ENCODE measurements around the gene ARHGAP32. TPM values are rescaled to one million over a fixed set of nuclear protein-coding genes. Genes with fewer than 3 reads are reported as not detected.

ARHGAP32 gene
- total and polyA plus RNA-seq, 9 donors, result 8.3 to 15.1 (median 10.4) TPM

- Histone ChIP-seq H3K4me1 (ENCODE audit: control insufficient read depth, insufficient read depth, low read length) (peaks cover 61% of the 10 kb centered on the region), H3K4me3 (ENCODE audit: low read length) (no peak overlapping the region), H3K27ac (ENCODE audit: low read length) (no peak overlapping the region), H3K9me3 (replicated peaks; ENCODE audit: control insufficient read depth, low read depth, low read length) (no peaks in the 10 kb centered on the region), H3K36me3 (ENCODE audit: control insufficient read depth, insufficient read depth, low read length) (no peaks in the 10 kb centered on the region), H3K27me3 (ENCODE audit: control insufficient read depth, insufficient read depth, low read length) (peaks cover 4% of the 10 kb centered on the region)
- no peak for DNase-seq
- 48% methylated on average over 5 of the region's 5 CpGs for WGBS (ENCODE audit: insufficient coverage)
Measured at GRCh38 chr11:128928400-128928799, 263.7 kb downstream of the ARHGAP32 start.

- no peaks in the 10 kb centered on the region for H3K36me3 ChIP-seq (ENCODE audit: control insufficient read depth, insufficient read depth, low read length)
- H3K4me3 ChIP-seq (ENCODE audit: low read length), result no peak overlapping the region
- H3K27ac ChIP-seq (ENCODE audit: low read length), result no peak overlapping the region
- H3K4me1 ChIP-seq (ENCODE audit: control insufficient read depth, insufficient read depth, low read length), result peaks cover 57% of the 10 kb centered on the region
- H3K9me3 ChIP-seq (replicated peaks; ENCODE audit: control insufficient read depth, low read depth, low read length), result no peaks in the 10 kb centered on the region
- H3K27me3 ChIP-seq (ENCODE audit: control insufficient read depth, insufficient read depth, low read length), result peaks cover 4% of the 10 kb centered on the region
- DNase-seq, result no peak
- 74% methylated on average over 10 of the region's 12 CpGs for WGBS (ENCODE audit: insufficient coverage)
Measured at GRCh38 chr11:128927683-128928336, 264.3 kb downstream of the ARHGAP32 start.

GRCh38 chr11:128927108-128927461 is 265.0 kb downstream of the ARHGAP32 start:
- Histone ChIP-seq H3K27me3 (ENCODE audit: control insufficient read depth, insufficient read depth, low read length) (peaks cover 4% of the 10 kb centered on the region), H3K9me3 (replicated peaks; ENCODE audit: control insufficient read depth, low read depth, low read length) (no peaks in the 10 kb centered on the region), H3K36me3 (ENCODE audit: control insufficient read depth, insufficient read depth, low read length) (no peaks in the 10 kb centered on the region), H3K27ac (ENCODE audit: low read length) (no peak overlapping the region), H3K4me3 (ENCODE audit: low read length) (no peak overlapping the region), H3K4me1 (ENCODE audit: control insufficient read depth, insufficient read depth, low read length) (peaks cover 49% of the 10 kb centered on the region)
- no peak for DNase-seq
- 62% methylated on average over 8 of the region's 11 CpGs for WGBS (ENCODE audit: insufficient coverage)

- Histone ChIP-seq H3K27me3 (ENCODE audit: control insufficient read depth, insufficient read depth, low read length) (peaks cover 4% of the 10 kb centered on the region), H3K9me3 (replicated peaks; ENCODE audit: control insufficient read depth, low read depth, low read length) (no peaks in the 10 kb centered on the region), H3K36me3 (ENCODE audit: control insufficient read depth, insufficient read depth, low read length) (no peaks in the 10 kb centered on the region), H3K4me1 (ENCODE audit: control insufficient read depth, insufficient read depth, low read length) (peaks cover 49% of the 10 kb centered on the region), H3K27ac (ENCODE audit: low read length) (no peak overlapping the region), H3K4me3 (ENCODE audit: low read length) (no peak overlapping the region)
- WGBS (ENCODE audit: insufficient coverage), result 78% methylated on average over 14 of the region's 17 CpGs
- no peak for DNase-seq
Measured at GRCh38 chr11:128926437-128927107, 265.6 kb downstream of the ARHGAP32 start.

- Histone ChIP-seq H3K36me3 (ENCODE audit: control insufficient read depth, insufficient read depth, low read length) (no peaks in the 10 kb centered on the region), H3K27ac (ENCODE audit: low read length) (no peak overlapping the region), H3K4me3 (ENCODE audit: low read length) (no peak overlapping the region), H3K27me3 (ENCODE audit: control insufficient read depth, insufficient read depth, low read length) (peaks cover 4% of the 10 kb centered on the region), H3K4me1 (ENCODE audit: control insufficient read depth, insufficient read depth, low read length) (peaks cover 43% of the 10 kb centered on the region), H3K9me3 (replicated peaks; ENCODE audit: control insufficient read depth, low read depth, low read length) (no peaks in the 10 kb centered on the region)
- DNase-seq, result no peak
- WGBS (ENCODE audit: insufficient coverage), result 67% methylated on average over 1 of the region's 3 CpGs
Measured at GRCh38 chr11:128926000-128926399, 266.1 kb downstream of the ARHGAP32 start.

GRCh38 chr11:128925250-128925600 is 266.9 kb downstream of the ARHGAP32 start:
- Histone ChIP-seq H3K36me3 (ENCODE audit: control insufficient read depth, insufficient read depth, low read length) (no peaks in the 10 kb centered on the region), H3K4me1 (ENCODE audit: control insufficient read depth, insufficient read depth, low read length) (peaks cover 41% of the 10 kb centered on the region), H3K4me3 (ENCODE audit: low read length) (no peak overlapping the region), H3K27me3 (ENCODE audit: control insufficient read depth, insufficient read depth, low read length) (peaks cover 4% of the 10 kb centered on the region), H3K9me3 (replicated peaks; ENCODE audit: control insufficient read depth, low read depth, low read length) (no peaks in the 10 kb centered on the region), H3K27ac (ENCODE audit: low read length) (no peak overlapping the region)
- peak; percentile 44 for DNase-seq
- WGBS (ENCODE audit: insufficient coverage), result 31% methylated on average over 1 of the region's 2 CpGs

GRCh38 chr11:128924510-128925249 is 267.4 kb downstream of the ARHGAP32 start:
- H3K36me3 ChIP-seq (ENCODE audit: control insufficient read depth, insufficient read depth, low read length), result no peaks in the 10 kb centered on the region
- no peak overlapping the region for H3K4me3 ChIP-seq (ENCODE audit: low read length)
- H3K27me3 ChIP-seq (ENCODE audit: control insufficient read depth, insufficient read depth, low read length), result peaks cover 4% of the 10 kb centered on the region
- WGBS (ENCODE audit: insufficient coverage), result 42% methylated on average over 13 of the region's 16 CpGs
- peaks cover 35% of the 10 kb centered on the region for H3K4me1 ChIP-seq (ENCODE audit: control insufficient read depth, insufficient read depth, low read length)
- H3K27ac ChIP-seq (ENCODE audit: low read length), result no peak overlapping the region
- no peak for DNase-seq
- no peaks in the 10 kb centered on the region for H3K9me3 ChIP-seq (replicated peaks; ENCODE audit: control insufficient read depth, low read depth, low read length)

GRCh38 chr11:128924104-128924503 is 268.0 kb downstream of the ARHGAP32 start:
- H3K27ac ChIP-seq (ENCODE audit: low read length), result no peak overlapping the region
- H3K27me3 ChIP-seq (ENCODE audit: control insufficient read depth, insufficient read depth, low read length), result peaks cover 4% of the 10 kb centered on the region
- H3K36me3 ChIP-seq (ENCODE audit: control insufficient read depth, insufficient read depth, low read length), result no peaks in the 10 kb centered on the region
- DNase-seq, result no peak
- H3K4me3 ChIP-seq (ENCODE audit: low read length), result no peak overlapping the region
- H3K9me3 ChIP-seq (replicated peaks; ENCODE audit: control insufficient read depth, low read depth, low read length), result no peaks in the 10 kb centered on the region
- WGBS (ENCODE audit: insufficient coverage), result no CpG with 5 or more reads among the region's 7 CpGs
- peaks cover 30% of the 10 kb centered on the region for H3K4me1 ChIP-seq (ENCODE audit: control insufficient read depth, insufficient read depth, low read length)

GRCh38 chr11:128921793-128922192 is 270.3 kb downstream of the ARHGAP32 start:
- WGBS (ENCODE audit: insufficient coverage), result 85% methylated on average over 2 of the region's 4 CpGs
- no peaks in the 10 kb centered on the region for H3K9me3 ChIP-seq (replicated peaks; ENCODE audit: control insufficient read depth, low read depth, low read length)
- H3K27ac ChIP-seq (ENCODE audit: low read length), result no peak overlapping the region
- H3K27me3 ChIP-seq (ENCODE audit: control insufficient read depth, insufficient read depth, low read length), result peaks cover 2% of the 10 kb centered on the region
- H3K4me3 ChIP-seq (ENCODE audit: low read length), result no peak overlapping the region
- H3K4me1 ChIP-seq (ENCODE audit: control insufficient read depth, insufficient read depth, low read length), result peaks cover 25% of the 10 kb centered on the region
- H3K36me3 ChIP-seq (ENCODE audit: control insufficient read depth, insufficient read depth, low read length), result no peaks in the 10 kb centered on the region
- no peak for DNase-seq

GRCh38 chr11:128920666-128921065 is 271.5 kb downstream of the ARHGAP32 start:
- Histone ChIP-seq H3K9me3 (replicated peaks; ENCODE audit: control insufficient read depth, low read depth, low read length) (no peaks in the 10 kb centered on the region), H3K4me3 (ENCODE audit: low read length) (no peak overlapping the region), H3K36me3 (ENCODE audit: control insufficient read depth, insufficient read depth, low read length) (no peaks in the 10 kb centered on the region), H3K4me1 (ENCODE audit: control insufficient read depth, insufficient read depth, low read length) (peaks cover 26% of the 10 kb centered on the region), H3K27me3 (ENCODE audit: control insufficient read depth, insufficient read depth, low read length) (no peaks in the 10 kb centered on the region), H3K27ac (ENCODE audit: low read length) (no peak overlapping the region)
- 94% methylated on average over 14 of the region's 15 CpGs for WGBS (ENCODE audit: insufficient coverage)
- no peak for DNase-seq
